ENCODE data around the gene MYO3B. TPM values are rescaled to one million over a fixed set of nuclear protein-coding genes. Genes with fewer than 3 reads are reported as not detected.

The MYO3B gene
- total RNA-seq, 1 donor, result 0.21 TPM

DNA sequence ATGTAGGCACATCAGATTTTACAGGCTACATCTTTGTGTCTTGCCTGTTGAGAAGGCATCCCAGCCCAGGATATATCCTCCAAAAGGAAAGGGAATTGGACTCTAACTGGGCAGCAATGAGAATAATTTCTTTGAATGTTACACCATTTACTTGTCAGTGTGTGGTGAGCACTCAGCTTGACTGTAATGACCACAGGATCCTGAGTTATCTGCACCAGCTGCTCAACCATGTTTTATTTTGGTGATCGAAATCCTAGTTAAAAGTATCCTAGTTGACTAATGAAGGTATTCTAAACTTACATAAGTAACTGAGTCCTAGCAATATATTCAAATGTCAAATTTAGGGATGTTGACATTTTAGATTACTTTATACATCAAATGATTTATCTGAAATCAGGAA is 123.0 kb downstream of the MYO3B start:
- H3K9me3 ChIP-seq (ENCODE audit: low read depth, low read length), result no peaks in the 10 kb centered on the region
- H3K27me3 ChIP-seq (ENCODE audit: insufficient read depth, low read length), result no peaks in the 10 kb centered on the region
- no peak overlapping the region for H3K4me3 ChIP-seq (ENCODE audit: low read length)
- H3K4me1 ChIP-seq (ENCODE audit: insufficient read depth, low read length), result no peaks in the 10 kb centered on the region

- Histone ChIP-seq H3K27me3 (ENCODE audit: insufficient read depth, low read length) (no peaks in the 10 kb centered on the region), H3K4me1 (ENCODE audit: insufficient read depth, low read length) (no peaks in the 10 kb centered on the region), H3K9me3 (ENCODE audit: low read depth, low read length) (no peaks in the 10 kb centered on the region), H3K4me3 (ENCODE audit: low read length) (no peak overlapping the region)
Observed at GRCh38 chr2:170301626-170302025, 123.7 kb downstream of the MYO3B start.

DNA sequence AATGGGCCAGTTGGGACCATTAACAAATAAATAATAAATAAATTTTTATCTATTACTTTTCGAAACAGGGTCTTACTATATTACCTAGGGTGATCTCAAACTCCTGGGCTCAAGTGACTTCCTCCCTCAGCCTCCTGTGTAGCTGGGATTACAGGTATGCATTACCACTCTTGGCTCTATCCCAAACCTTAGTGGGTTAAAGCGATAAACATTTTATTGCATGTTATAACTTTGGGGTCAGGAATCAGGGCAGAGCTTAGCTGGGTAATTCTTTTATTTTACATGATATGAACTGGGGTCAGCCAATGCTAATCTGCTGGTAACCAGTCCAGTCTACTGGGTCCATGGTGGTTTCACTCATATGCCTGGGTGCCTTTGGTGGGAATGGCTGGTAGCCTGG is 127.8 kb downstream of the MYO3B start:
- Histone ChIP-seq H3K4me3 (ENCODE audit: low read length) (no peak overlapping the region), H3K27me3 (ENCODE audit: insufficient read depth, low read length) (no peaks in the 10 kb centered on the region), H3K9me3 (ENCODE audit: low read depth, low read length) (no peaks in the 10 kb centered on the region), H3K4me1 (ENCODE audit: insufficient read depth, low read length) (no peaks in the 10 kb centered on the region)

DNA sequence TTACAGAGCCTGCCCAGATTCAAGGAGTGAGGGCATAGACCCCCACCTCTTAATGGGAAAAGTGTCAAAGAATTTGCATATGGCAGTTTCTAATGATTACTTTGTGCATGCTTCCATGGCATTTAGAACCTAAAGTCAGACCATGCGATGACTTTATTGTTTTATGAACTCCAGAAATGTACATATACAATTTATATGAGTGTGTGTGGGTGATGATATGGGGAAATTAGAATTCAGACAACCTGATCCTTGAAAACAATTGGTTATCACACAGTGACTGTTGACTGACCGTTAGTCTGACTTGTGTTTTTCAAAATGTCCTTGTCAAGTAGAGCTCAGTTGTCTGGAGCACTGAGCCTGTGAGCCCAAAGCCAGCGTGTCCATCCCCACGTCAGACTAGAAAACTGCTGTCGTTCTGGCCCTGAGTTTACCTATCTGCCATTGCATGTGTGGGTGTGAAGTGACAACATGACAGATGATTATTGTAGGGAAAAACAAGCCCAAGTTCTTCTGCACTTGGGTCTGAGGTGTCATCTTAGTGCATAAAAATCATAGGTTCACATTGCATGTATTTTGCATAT is 128.4 kb downstream of the MYO3B start:
- no peaks in the 10 kb centered on the region for H3K4me1 ChIP-seq (ENCODE audit: insufficient read depth, low read length)

GRCh38 chr2:170307052-170307451 is 129.1 kb downstream of the MYO3B start:
- Histone ChIP-seq H3K4me1 (ENCODE audit: insufficient read depth, low read length) (no peaks in the 10 kb centered on the region), H3K9me3 (ENCODE audit: low read depth, low read length) (no peaks in the 10 kb centered on the region), H3K27me3 (ENCODE audit: insufficient read depth, low read length) (no peaks in the 10 kb centered on the region), H3K4me3 (ENCODE audit: low read length) (no peak overlapping the region)

More for the DNA sequence above, 128.4 kb downstream of the MYO3B start:
- no peaks in the 10 kb centered on the region for H3K9me3 ChIP-seq (ENCODE audit: low read depth, low read length)
- H3K4me3 ChIP-seq (ENCODE audit: low read length), result no peak overlapping the region
- H3K27me3 ChIP-seq (ENCODE audit: insufficient read depth, low read length), result no peaks in the 10 kb centered on the region

GRCh38 chr2:170307555-170308351 is 129.8 kb downstream of the MYO3B start:
- Histone ChIP-seq H3K4me1 (ENCODE audit: insufficient read depth, low read length) (no peaks in the 10 kb centered on the region), H3K4me3 (ENCODE audit: low read length) (no peak overlapping the region)

DNA sequence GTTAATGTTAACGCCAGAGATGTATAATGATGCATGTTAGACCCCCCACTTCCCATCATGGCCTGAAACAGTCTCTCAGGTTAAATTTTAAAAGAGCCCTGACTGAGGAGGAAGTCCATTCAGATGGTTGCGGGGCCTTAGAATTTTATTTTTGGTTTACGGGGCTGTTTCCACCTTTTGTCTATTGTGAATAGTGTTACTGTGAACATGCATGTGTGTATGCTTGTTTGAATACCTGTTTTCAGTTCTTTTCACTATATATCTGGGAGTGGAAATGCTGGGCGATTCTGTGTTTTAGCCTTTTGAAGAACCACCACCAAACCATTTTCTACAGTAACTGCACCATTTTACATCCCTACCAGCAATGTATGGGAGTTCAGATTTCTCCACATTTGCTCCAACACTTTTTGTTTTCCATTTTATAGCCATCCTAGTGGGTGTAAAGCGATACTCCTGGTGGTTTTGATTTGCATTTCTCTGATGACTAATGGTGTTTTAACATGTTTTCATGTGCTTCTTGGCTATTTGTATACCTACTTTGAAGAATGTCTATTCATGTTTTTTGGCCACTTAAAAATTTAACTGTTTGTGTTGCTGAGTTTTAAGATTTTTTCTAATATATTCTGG is 133.0 kb downstream of the MYO3B start:
- no peaks in the 10 kb centered on the region for H3K27me3 ChIP-seq (ENCODE audit: insufficient read depth, low read length)
- H3K9me3 ChIP-seq (ENCODE audit: low read depth, low read length), result no peaks in the 10 kb centered on the region
- H3K4me3 ChIP-seq (ENCODE audit: low read length), result no peak overlapping the region
- no peaks in the 10 kb centered on the region for H3K4me1 ChIP-seq (ENCODE audit: insufficient read depth, low read length)

More at GRCh38 chr2:170307555-170308351, 129.8 kb downstream of the MYO3B start:
- H3K27me3 ChIP-seq (ENCODE audit: insufficient read depth, low read length), result no peaks in the 10 kb centered on the region
- H3K9me3 ChIP-seq (ENCODE audit: low read depth, low read length), result no peaks in the 10 kb centered on the region

DNA sequence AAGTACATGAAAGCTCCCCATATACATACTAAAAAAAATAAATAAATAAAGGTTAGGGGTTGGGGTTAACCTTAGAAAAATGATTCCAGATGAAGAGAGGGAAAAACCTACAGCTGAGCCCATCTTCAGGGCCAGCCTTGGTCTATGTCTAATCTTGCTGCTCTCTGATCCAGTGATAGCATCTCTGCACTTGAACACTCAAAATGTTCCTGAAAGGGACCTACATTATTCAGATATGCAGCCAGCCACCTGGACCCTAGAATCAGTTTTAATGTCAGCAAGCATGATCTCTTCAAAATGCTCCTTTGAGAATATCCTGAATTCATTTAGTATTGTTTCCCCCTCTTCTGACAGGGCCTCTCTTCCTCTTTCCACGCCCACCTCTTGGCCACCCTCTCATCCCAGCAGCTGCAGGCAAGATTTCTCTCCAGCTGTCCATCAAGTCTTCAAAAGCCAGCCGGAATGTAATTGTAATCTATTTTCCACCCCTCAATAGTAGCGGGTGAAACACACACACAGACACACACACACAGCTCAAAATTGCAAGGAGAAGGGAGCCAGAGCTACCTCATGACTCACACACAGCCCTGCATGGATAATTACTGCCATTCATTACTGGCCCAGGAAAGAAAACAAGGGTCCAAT is 135.5 kb downstream of the MYO3B start:
- Histone ChIP-seq H3K4me1 (ENCODE audit: insufficient read depth, low read length) (no peaks in the 10 kb centered on the region), H3K9me3 (ENCODE audit: low read depth, low read length) (no peaks in the 10 kb centered on the region), H3K4me3 (ENCODE audit: low read length) (no peak overlapping the region), H3K27me3 (ENCODE audit: insufficient read depth, low read length) (no peaks in the 10 kb centered on the region)

GRCh38 chr2:170313992-170314348 is 136.0 kb downstream of the MYO3B start:
- no peaks in the 10 kb centered on the region for H3K4me1 ChIP-seq (ENCODE audit: insufficient read depth, low read length)
- no peaks in the 10 kb centered on the region for H3K9me3 ChIP-seq (ENCODE audit: low read depth, low read length)
- H3K4me3 ChIP-seq (ENCODE audit: low read length), result no peak overlapping the region
- H3K27me3 ChIP-seq (ENCODE audit: insufficient read depth, low read length), result no peaks in the 10 kb centered on the region

- no peaks in the 10 kb centered on the region for H3K9me3 ChIP-seq (ENCODE audit: low read depth, low read length)
- no peaks in the 10 kb centered on the region for H3K4me1 ChIP-seq (ENCODE audit: insufficient read depth, low read length)
- no peaks in the 10 kb centered on the region for H3K27me3 ChIP-seq (ENCODE audit: insufficient read depth, low read length)
- H3K4me3 ChIP-seq (ENCODE audit: low read length), result no peak overlapping the region
Observed at GRCh38 chr2:170314744-170315447, 136.9 kb downstream of the MYO3B start.

- Histone ChIP-seq H3K4me3 (ENCODE audit: low read length) (no peak overlapping the region), H3K27me3 (ENCODE audit: insufficient read depth, low read length) (no peaks in the 10 kb centered on the region), H3K9me3 (ENCODE audit: low read depth, low read length) (no peaks in the 10 kb centered on the region)
Observed at GRCh38 chr2:170320948-170321347, 143.0 kb downstream of the MYO3B start.

GRCh38 chr2:170321526-170321925 is 143.6 kb downstream of the MYO3B start:
- H3K27me3 ChIP-seq (ENCODE audit: insufficient read depth, low read length), result no peaks in the 10 kb centered on the region
- no peaks in the 10 kb centered on the region for H3K4me1 ChIP-seq (ENCODE audit: insufficient read depth, low read length)
- no peak overlapping the region for H3K4me3 ChIP-seq (ENCODE audit: low read length)
- H3K9me3 ChIP-seq (ENCODE audit: low read depth, low read length), result no peaks in the 10 kb centered on the region

More at GRCh38 chr2:170320948-170321347, 143.0 kb downstream of the MYO3B start:
- no peaks in the 10 kb centered on the region for H3K4me1 ChIP-seq (ENCODE audit: insufficient read depth, low read length)

GRCh38 chr2:170322140-170322766 is 144.3 kb downstream of the MYO3B start:
- Histone ChIP-seq H3K9me3 (ENCODE audit: low read depth, low read length) (no peaks in the 10 kb centered on the region), H3K4me3 (ENCODE audit: low read length) (no peak overlapping the region), H3K27me3 (ENCODE audit: insufficient read depth, low read length) (no peaks in the 10 kb centered on the region), H3K4me1 (ENCODE audit: insufficient read depth, low read length) (no peaks in the 10 kb centered on the region)

DNA sequence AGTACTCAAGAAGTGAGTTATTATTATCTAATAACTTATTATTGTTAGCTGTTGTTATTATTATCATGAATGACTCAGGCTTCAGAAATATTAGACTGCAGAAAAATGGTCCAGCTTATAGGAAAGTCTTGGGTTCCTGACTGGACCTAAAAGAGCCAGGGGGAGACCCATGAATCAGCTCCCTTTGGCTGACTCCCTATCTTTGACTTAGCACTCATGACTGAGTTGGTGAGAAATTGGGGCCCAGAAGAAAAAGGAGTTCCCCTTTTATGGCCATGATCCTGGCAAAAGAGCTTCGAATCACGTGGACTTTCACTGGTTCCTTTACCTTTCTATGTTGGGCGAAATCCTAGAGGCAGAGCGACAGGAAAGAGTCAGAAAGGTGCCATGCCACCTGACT is 145.8 kb downstream of the MYO3B start:
- H3K9me3 ChIP-seq (ENCODE audit: low read depth, low read length), result no peaks in the 10 kb centered on the region
- H3K4me3 ChIP-seq (ENCODE audit: low read length), result no peak overlapping the region
- H3K4me1 ChIP-seq (ENCODE audit: insufficient read depth, low read length), result no peaks in the 10 kb centered on the region
- H3K27me3 ChIP-seq (ENCODE audit: insufficient read depth, low read length), result no peaks in the 10 kb centered on the region
